Endothelial cell of umbilical vein (primary cell): ENCODE results near the gene LMO1. TPM values are rescaled to one million over a fixed set of nuclear protein-coding genes. Genes with fewer than 3 reads are reported as not detected.

ENCODE experiments used
- BruUV-seq: library from RNA; stranded (reverse); fragments of 400-500 nt; replicated peaks from 2 replicates; lab custom pipeline; 2021; lab: Mats Ljungman, UMichigan
- CTCF ChIA-PET: fragments of 300-600, 350-600 bp; sonication (Branson Sonifier 250); formaldehyde crosslinking; loops from one replicate; lab custom pipeline; 2021; ENCODE audit warnings: antibody characterized with exemption, inconsistent platforms; lab: Charles Lee
- POLR2A ChIA-PET: fragments of 300-600, 350-600 bp; sonication (Branson Sonifier 250); formaldehyde crosslinking; loops from one replicate; lab custom pipeline; 2021; ENCODE audit warnings: antibody characterized with exemption, inconsistent platforms; lab: Charles Lee
- DNase-seq: peaks from one replicate; pipeline ENCODE4 v3.0.0-alpha.2; 2011; ENCODE audit warnings: low read depth, low spot score
- FAIRE-seq: peaks from 2 replicates; lab custom pipeline; 2011; peaks lifted over from hg19 to GRCh38; lab: Jason Lieb, UNC
- H2AFZ ChIP-seq: 2 replicates; pipeline ENCODE4 v1.6.0; 2012; ENCODE audit warnings: low read depth, low read length, control low read depth, inconsistent platforms
- H3K27ac ChIP-seq: 2 replicates; pipeline ENCODE4 v1.5.1; 2011; ENCODE audit warnings: low read depth, mild to moderate bottlenecking, control low read depth, low read length, moderate library complexity; ENCODE audit not compliant: insufficient read depth
- H3K27me3 ChIP-seq, 2 experiments: 2 replicates each; pipeline versions ENCODE4 v1.6.0 to v1.6.1; 2011; ENCODE audit warnings: low read length in 2 of 2, mixed read lengths in 1 of 2; ENCODE audit not compliant: control insufficient read depth in 2 of 2, insufficient read depth in 2 of 2
- H3K36me3 ChIP-seq, 2 experiments: 2 replicates in 1 of 2; 3 replicates in 1 of 2; pipeline ENCODE4 v1.5.1; 2011; ENCODE audit warnings: low read length in 2 of 2, mild to moderate bottlenecking in 1 of 2, moderate library complexity in 1 of 2; ENCODE audit not compliant: control insufficient read depth in 2 of 2, insufficient read depth in 2 of 2; ENCODE audit errors: extremely low read depth in 1 of 2
- H3K4me1 ChIP-seq: 3 replicates; pipeline ENCODE4 v1.5.1; 2011; ENCODE audit warnings: mild to moderate bottlenecking, low read length; ENCODE audit not compliant: control insufficient read depth, insufficient read depth; ENCODE audit errors: extremely low read depth
- H3K4me2 ChIP-seq: 2 replicates; pipeline ENCODE4 v1.6.1; 2011; ENCODE audit warnings: low read length, control low read depth, mixed read lengths; ENCODE audit not compliant: insufficient read depth
- H3K4me3 ChIP-seq, 3 experiments: fragments of 200-600 bp in 1 of 3; sonication (generic), shearing (Covaris generic) in 1 of 3; replicated peaks in 1 of 3; 2 replicates each; pipeline ENCODE4 v1.5.1; 2011 to 2016; ENCODE audit warnings: control low read depth in 3 of 3, low read length in 3 of 3, mild to moderate bottlenecking in 2 of 3, inconsistent platforms in 1 of 3, low read depth in 1 of 3, moderate library complexity in 1 of 3; ENCODE audit not compliant: insufficient read depth in 1 of 3
- H3K79me2 ChIP-seq: 2 replicates; pipeline ENCODE4 v1.6.0; 2012; ENCODE audit warnings: low read length, inconsistent platforms; ENCODE audit not compliant: control insufficient read depth, insufficient read depth
- H3K9ac ChIP-seq: replicated peaks from 2 replicates; pipeline ENCODE3; 2011; ENCODE audit warnings: low read length, control low read depth; ENCODE audit not compliant: insufficient read depth; ENCODE audit errors: extremely low read depth
- H3K9me1 ChIP-seq: replicated peaks from 3 replicates; pipeline ENCODE4 v1.6.0; 2011; ENCODE audit warnings: mild to moderate bottlenecking, low read length; ENCODE audit not compliant: control insufficient read depth, insufficient read depth; ENCODE audit errors: extremely low read depth
- H3K9me3 ChIP-seq: replicated peaks from 2 replicates; pipeline ENCODE4 v1.5.1; 2012; ENCODE audit warnings: low read length, inconsistent platforms; ENCODE audit not compliant: control insufficient read depth, insufficient read depth
- H4K20me1 ChIP-seq: replicated peaks from 2 replicates; pipeline ENCODE3; 2011; ENCODE audit warnings: mild to moderate bottlenecking, low read length; ENCODE audit not compliant: control insufficient read depth, insufficient read depth; ENCODE audit errors: extremely low read depth
- CTCF ChIP-seq, 2 donors: IDR thresholded peaks; 1 replicate in 1 of 2; 2 replicates in 1 of 2; pipeline ENCODE4 v1.5.1; 2011; ENCODE audit warnings: low read length in 2 of 2, mild to moderate bottlenecking in 2 of 2, moderate library complexity in 2 of 2, control low read depth in 1 of 2, inconsistent platforms in 1 of 2, low read depth in 1 of 2; ENCODE audit not compliant: insufficient read depth in 1 of 2; ENCODE audit errors: extremely low read depth in 1 of 2
- EZH2 ChIP-seq: IDR thresholded peaks from 2 replicates; pipeline ENCODE4 v1.6.1; 2012; ENCODE audit warnings: borderline replicate concordance, low read depth, mild to moderate bottlenecking, moderate library complexity, low read length, inconsistent platforms; ENCODE audit not compliant: severe bottlenecking
- GATA2 ChIP-seq: IDR thresholded peaks from 2 replicates; pipeline ENCODE4 v1.7.0; 2011; ENCODE audit warnings: low read depth, mild to moderate bottlenecking, moderate library complexity, mixed read lengths, low read length; ENCODE audit not compliant: insufficient read length, insufficient read depth
- JUN ChIP-seq: IDR thresholded peaks from 2 replicates; pipeline ENCODE4 v1.6.1; 2011; ENCODE audit warnings: borderline replicate concordance, low read depth; ENCODE audit not compliant: insufficient read length, insufficient read depth
- POLR2AphosphoS5 ChIP-seq: IDR thresholded peaks from 2 replicates; pipeline ENCODE4 v1.6.1; 2012; ENCODE audit warnings: low read depth, mild to moderate bottlenecking, control low read depth, low read length, moderate library complexity; ENCODE audit not compliant: insufficient read depth
- dilution Hi-C: fragments of 300-500 bp; cut with MboI; formaldehyde crosslinking; loops from one replicate; pipeline ENCODE4 v1.15.0; 2019; ENCODE audit warnings: low sequenced_read_pairs; ENCODE audit not compliant: extremely low pct_ligation_motif_present
- intact Hi-C: fragments of 100-400 bp; cut with micrococcal nuclease; formaldehyde crosslinking; loops from one replicate; pipeline ENCODE4 v1.10.0; 2022
- polyA plus RNA-seq, 4 experiments: library from polyadenylated mRNA; depleted of rRNA in 3 of 4; stranded (reverse) in 3 of 4; unstranded in 1 of 4; fragments of >200 nt; gene quantifications; 2 replicates each; pipeline versions ENCODE4 v1.2.1 to v1.2.3, GENCODE V29; 2011 to 2012; ENCODE audit warnings: missing spikeins in 1 of 4
- total RNA-seq: library from RNA; stranded (reverse); gene quantifications from 2 replicates; pipeline ENCODE4 v1.2.3, GENCODE V29; 2021

LMO1 gene
- total and polyA plus RNA-seq, 2 donors (not counting 3 experiments of a cell fraction or from before 2014, with no cell fraction given), result not detected

GRCh38 chr11:8253566-8253965 lies 10.1 kb downstream of the LMO1 start:
- H3K36me3 ChIP-seq, result no peaks in the 10 kb centered on the region
- H2AFZ ChIP-seq, result no peak overlapping the region
- BruUV-seq, result no TSS peak
- H3K27ac ChIP-seq, result no peak overlapping the region
- FAIRE-seq (no peak), DNase-seq (no peak)
- H3K4me1 ChIP-seq, result peaks cover 6% of the 10 kb centered on the region
- no peaks in the 10 kb centered on the region for H3K79me2 ChIP-seq
- intact Hi-C loops (no loop called here), dilution Hi-C loops (no loop called here)
- no peak overlapping the region for H3K4me2 ChIP-seq
- H3K9me3 ChIP-seq, result no peaks in the 10 kb centered on the region
- peaks cover 0 to 1% of the 10 kb centered on the region in 2 experiments for H3K27me3 ChIP-seq
- no peak for TF ChIP-seq EZH2
- ChIA-PET CTCF (interaction anchor here (1.2 to 1.4 kb wide), 2 partner anchors 9 to 10 kb away, joined by 4 to 12 read pairs; partner anchors contain the start of gene LMO1), POLR2A (no interaction called here)
- H4K20me1 ChIP-seq, result no peaks in the 10 kb centered on the region
- no peaks in the 10 kb centered on the region for H3K9me1 ChIP-seq
- H3K9ac ChIP-seq, result no peak overlapping the region
- H3K4me3 ChIP-seq, result no peak overlapping the region

GRCh38 chr11:8252946-8253345 lies 10.7 kb downstream of the LMO1 start:
- no peaks in the 10 kb centered on the region for H3K27me3 ChIP-seq
- H3K36me3 ChIP-seq, result no peaks in the 10 kb centered on the region
- intact Hi-C loops, result no loop called here
- H3K79me2 ChIP-seq, result no peaks in the 10 kb centered on the region
- H3K27ac ChIP-seq, result no peak overlapping the region
- no peak overlapping the region for H3K4me2 ChIP-seq
- CTCF ChIA-PET, result interaction anchor here (1.4 kb wide), 1 partner anchor 11 kb away, joined by 12 read pairs; the partner anchor contains the start of gene LMO1
- H4K20me1 ChIP-seq, result no peaks in the 10 kb centered on the region
- DNase-seq (no peak), FAIRE-seq (no peak)
- no peak overlapping the region for H3K9ac ChIP-seq
- dilution Hi-C loops, result no loop called here
- H3K9me1 ChIP-seq, result no peaks in the 10 kb centered on the region
- POLR2A ChIA-PET, result no interaction called here
- no peak overlapping the region for H2AFZ ChIP-seq
- TF ChIP-seq JUN (no peak), CTCF (IDR thresholded peaks at IDR 0.05; ENCODE audit: extremely low read depth in 1 of 2, insufficient read depth in 1 of 2, low read depth in 1 of 2, low read length in 2 of 2) (no peak), GATA2 (no peak), POLR2AphosphoS5 (no peak)
- peaks cover 6% of the 10 kb centered on the region for H3K4me1 ChIP-seq
- no peaks in the 10 kb centered on the region for H3K9me3 ChIP-seq
- H3K4me3 ChIP-seq, result no peak overlapping the region
- no TSS peak for BruUV-seq
